ENCODE results near the gene PIEZO1. TPM values are rescaled to one million over a fixed set of nuclear protein-coding genes. Genes with fewer than 3 reads are reported as not detected.

PIEZO1 gene
- total RNA-seq, 1 experiment from 2014 or later, result 71.1 TPM

GRCh38 chr16:88686439-88687253, 98.4 kb downstream of the PIEZO1 start, which contains the start of gene SNAI3:
Gene SNAI3, minus strand, starts transcription at chr16:88686507. Its CDS starts 101 bp downstream, at chr16:88686406.
- H2BK15ac ChIP-seq (ENCODE audit: low read depth, low read length), result no peak within 1 kb of the TSS
- no peak within 1 kb of the TSS for H3K4ac ChIP-seq (ENCODE audit: low read depth, low read length)
- DNase-seq, result peak; percentile 92
- no peaks in the 10 kb centered on the region for H3K9me3 Mint-ChIP-seq
- TF ChIP-seq CTCF (conservative IDR thresholded peaks at IDR 0.05), result no peak
- H3K4me3 Mint-ChIP-seq, result peak within 1 kb of the TSS; percentile 75 to 83
- no peaks in the 10 kb centered on the region for H3K79me1 ChIP-seq (ENCODE audit: insufficient read depth, low read depth, low read length, poor library complexity, severe bottlenecking)
- no peak within 1 kb of the TSS for H3K27ac ChIP-seq (ENCODE audit: insufficient read length, low read depth, low read length)
- no CpG with 5 or more reads among the region's 65 CpGs for WGBS (ENCODE audit: extremely low coverage, insufficient read length, low lambda C conversion rate)
- H3K36me3 Mint-ChIP-seq (ENCODE audit: insufficient read depth in 1 of 3, low read depth in 3 of 3), result no peaks in the 10 kb centered on the region
- no peak within 1 kb of the TSS for H2BK5ac ChIP-seq (ENCODE audit: insufficient read length, low read length)
- no peak within 1 kb of the TSS for H2BK120ac ChIP-seq (ENCODE audit: low read depth, low read length, poor library complexity, severe bottlenecking)
- no peak within 1 kb of the TSS for H4K91ac ChIP-seq (ENCODE audit: insufficient read length, low read depth, low read length)
- no peak within 1 kb of the TSS for H2AFZ ChIP-seq (ENCODE audit: low read length)
- H3K23ac ChIP-seq (ENCODE audit: insufficient read length, low read depth, low read length), result no peak within 1 kb of the TSS
- H4K8ac ChIP-seq (replicated peaks; ENCODE audit: insufficient read length, low read depth, low read length), result no peak within 1 kb of the TSS
- no peaks in the 10 kb centered on the region for H4K20me1 ChIP-seq (ENCODE audit: control insufficient read depth, insufficient read depth, insufficient read length)
- H3K27me3 ChIP-seq (ENCODE audit: insufficient read depth, low read length), result no peaks in the 10 kb centered on the region; the same call in 1 of the 2 replicates
- H3K4me1 Mint-ChIP-seq, result peaks cover 19 to 26% of the 10 kb centered on the region in 2 experiments
- no peak within 1 kb of the TSS; a peak in 1 of 7 replicates for H3K27ac Mint-ChIP-seq
- H3K79me2 ChIP-seq (ENCODE audit: insufficient read depth, low read length), result no peaks in the 10 kb centered on the region
- H2BK12ac ChIP-seq (ENCODE audit: insufficient read length, low read depth, low read length), result no peak within 1 kb of the TSS
- no peak within 1 kb of the TSS for H2BK20ac ChIP-seq (ENCODE audit: low read depth, low read length, poor library complexity, severe bottlenecking)
- H3K23me2 ChIP-seq (ENCODE audit: insufficient read length, low read depth, low read length, poor library complexity, severe bottlenecking), result peaks cover 12% of the 10 kb centered on the region
- H2AK5ac ChIP-seq (ENCODE audit: insufficient read length, low read length), result no peak within 1 kb of the TSS
- peaks cover 39% of the 10 kb centered on the region for H3K27me3 Mint-ChIP-seq (ENCODE audit: low read depth)
- no peak within 1 kb of the TSS for H3K14ac ChIP-seq (ENCODE audit: insufficient read depth, low read length)
- H3K9ac ChIP-seq (ENCODE audit: extremely low read depth, insufficient read length, low read length), result no peak within 1 kb of the TSS
- H3K4me1 ChIP-seq (ENCODE audit: insufficient read depth, low read length), result no peaks in the 10 kb centered on the region
- no peak within 1 kb of the TSS for H3K18ac ChIP-seq (ENCODE audit: insufficient read length, low read depth, low read length)
- H3K4me2 ChIP-seq (ENCODE audit: insufficient read depth, insufficient read length, low read length), result peak within 1 kb of the TSS; percentile 48
- H3T11ph ChIP-seq (ENCODE audit: low read length), result no peak within 1 kb of the TSS
- H4K5ac ChIP-seq (ENCODE audit: insufficient read length, low read depth, low read length), result no peak within 1 kb of the TSS
- H3K56ac ChIP-seq (ENCODE audit: insufficient read length, low read depth, low read length), result no peak within 1 kb of the TSS
- H3K9me3 ChIP-seq (ENCODE audit: control insufficient read depth, low read depth, low read length), result no peaks in the 10 kb centered on the region
